AG08395 (cell line): ENCODE results near the gene EPS8.
"Not testable (repeated sequence)": the region's sequence is repeated elsewhere in the genome, so short reads cannot be mapped to it uniquely, and the experiment has no call there.

Experiments
- DNase-seq: peaks from one replicate; pipeline ENCODE4 v3.0.0; 2012; ENCODE audit warnings: mixed read lengths, low spot score

Gene EPS8

DNA sequence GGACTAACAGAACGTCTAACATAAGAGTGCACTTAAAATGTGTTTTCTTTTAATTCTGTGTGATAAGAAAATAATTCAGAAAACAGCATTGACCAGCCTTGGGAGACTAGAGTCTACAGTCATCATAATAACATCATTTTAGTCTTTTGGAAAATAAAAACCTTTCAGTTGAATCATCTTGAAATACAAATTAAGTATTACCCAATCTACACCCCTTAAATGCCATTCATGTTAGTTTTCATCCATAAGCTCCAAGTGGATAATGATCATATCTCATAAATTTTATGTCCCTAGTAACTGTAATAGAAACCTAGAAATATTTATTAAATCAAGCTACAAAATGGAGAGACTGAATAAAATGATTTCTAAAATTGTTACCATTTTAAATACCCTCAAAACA is 32.4 kb downstream of the EPS8 start:
- peak; percentile 50 for DNase-seq

DNA sequence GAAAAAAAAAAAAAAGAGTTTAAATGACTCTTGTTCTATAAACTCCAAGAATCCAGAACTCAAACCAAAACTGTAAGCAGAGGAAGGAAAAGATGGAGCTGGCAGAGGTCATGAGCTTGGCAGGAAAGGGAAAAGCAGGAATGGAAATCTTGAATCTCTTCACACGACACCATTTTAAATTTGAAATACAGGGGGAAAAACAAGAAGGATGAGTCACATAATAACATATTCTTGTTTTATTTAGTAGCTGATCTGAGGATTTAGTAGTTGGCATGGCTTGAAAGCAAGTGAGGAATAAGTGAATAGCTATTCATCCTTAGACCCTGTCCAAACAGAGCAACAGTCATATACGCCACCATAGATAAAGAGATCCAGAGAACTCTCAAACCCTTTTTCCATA is 35.0 kb downstream of the EPS8 start:
- peak; percentile 53 for DNase-seq

DNA sequence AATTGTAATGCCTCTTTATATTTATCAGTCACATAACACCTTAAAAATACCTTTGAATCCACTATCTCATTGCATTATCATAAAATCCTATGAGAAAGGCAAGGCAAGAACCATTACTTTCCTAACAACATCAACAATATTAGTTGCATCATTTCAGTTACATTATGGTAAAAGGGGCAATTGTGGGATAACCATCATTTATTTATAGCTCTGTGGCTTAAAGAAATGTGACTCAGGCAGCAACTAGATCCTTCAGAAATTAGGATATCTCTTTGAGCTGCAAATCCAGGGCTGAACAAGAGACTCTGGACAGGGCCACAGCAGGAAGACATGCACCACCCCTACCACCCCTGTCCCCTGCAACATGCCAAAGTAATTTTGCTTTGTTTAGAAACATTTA is 36.4 kb downstream of the EPS8 start:
- DNase-seq: peak; percentile 17

DNA sequence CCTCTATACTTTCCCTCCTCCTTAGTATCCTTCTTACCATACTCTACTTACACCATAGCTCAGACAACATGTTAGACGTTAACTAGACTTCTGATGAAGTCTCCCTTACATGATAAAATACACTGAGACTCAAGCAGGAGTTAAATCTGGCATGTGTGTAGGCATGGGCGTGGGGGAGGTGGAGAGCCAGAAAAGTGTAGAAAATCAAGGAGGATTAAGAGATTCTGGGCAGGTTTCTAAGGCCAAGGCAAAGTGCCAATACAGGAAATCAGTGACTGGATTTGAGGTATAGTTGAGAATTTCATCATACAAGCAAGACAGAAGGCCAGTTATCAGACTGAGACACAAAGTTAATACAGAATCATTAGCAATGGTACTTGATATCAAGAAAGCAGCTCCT is 37.4 kb downstream of the EPS8 start:
- no peak for DNase-seq

DNA sequence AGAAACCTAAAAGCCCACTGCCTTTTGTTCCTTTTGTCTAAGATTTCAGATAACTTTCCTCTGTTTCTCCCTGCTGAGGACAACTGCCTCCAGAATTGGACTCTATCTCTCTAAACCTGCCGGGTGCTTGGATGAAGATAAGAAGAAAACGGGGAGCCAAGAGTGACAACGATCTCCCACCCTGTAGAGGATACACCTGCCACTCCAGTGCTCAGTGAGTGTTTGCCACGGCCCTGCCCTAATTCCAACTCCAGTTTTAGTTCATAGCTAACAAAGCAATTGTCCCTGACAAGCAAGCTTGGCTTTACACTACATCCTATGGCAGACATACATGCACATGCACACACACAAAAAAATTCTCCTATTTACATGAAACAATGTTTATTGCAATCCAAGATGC is 39.3 kb downstream of the EPS8 start:
- DNase-seq: no peak

DNA sequence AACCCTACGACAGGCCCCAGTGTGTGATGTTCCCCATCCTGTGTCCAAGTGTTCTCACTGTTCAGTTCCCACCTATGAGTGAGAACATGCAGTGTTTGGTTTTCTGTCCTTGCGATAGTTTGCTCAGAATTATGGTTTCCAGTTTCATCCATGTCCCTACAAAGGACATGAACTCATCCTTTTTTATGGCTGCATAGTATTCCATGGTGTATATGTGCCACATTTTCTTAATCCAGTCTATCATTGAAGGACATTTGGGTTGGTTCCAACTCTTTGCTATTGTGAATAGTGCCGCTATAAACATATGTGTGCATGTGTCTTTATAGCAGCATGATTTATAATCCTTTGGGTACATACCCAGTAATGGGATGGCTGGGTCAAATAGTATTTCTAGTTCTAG is 47.3 kb downstream of the EPS8 start:
- DNase-seq: not testable (repeated sequence)

DNA sequence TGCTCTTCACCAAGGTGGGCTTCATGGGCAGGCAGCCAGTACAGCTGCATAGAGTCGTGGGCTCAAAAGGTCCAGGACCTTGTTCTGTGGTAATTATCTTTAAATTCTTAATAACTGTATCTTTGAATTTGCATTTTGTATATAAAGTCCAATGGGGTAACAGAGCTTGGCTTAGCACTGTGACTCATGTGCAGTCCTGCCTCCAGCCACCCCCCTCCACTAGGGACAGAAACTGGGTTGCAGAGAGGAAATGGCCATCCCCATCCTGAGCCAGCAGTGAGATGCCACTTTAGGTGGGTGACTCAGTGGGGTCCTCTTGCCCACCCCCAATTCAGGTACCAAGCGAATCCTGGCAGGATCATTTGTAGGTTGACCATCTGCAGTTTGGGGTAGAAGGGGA is 48.1 kb downstream of the EPS8 start:
- DNase-seq: no peak

DNA sequence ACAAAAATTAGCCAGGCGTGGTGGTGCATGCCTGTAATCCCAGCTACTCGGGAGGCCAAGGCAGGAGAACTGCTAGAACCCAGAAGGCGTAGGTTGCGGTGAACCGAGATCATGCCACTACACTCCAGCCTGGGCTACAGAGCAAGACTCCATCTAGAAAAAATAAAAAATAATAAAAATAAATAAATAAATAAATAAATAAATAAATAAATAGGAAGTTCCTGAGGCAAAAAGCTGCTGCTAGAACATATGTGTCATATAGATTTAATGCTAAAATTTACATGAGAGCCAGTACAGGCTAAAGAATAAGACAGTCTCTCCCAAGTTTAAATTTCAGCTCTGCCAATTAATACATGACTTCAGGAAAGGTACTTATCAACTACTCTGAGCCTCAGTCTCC is 48.8 kb downstream of the EPS8 start:
- DNase-seq: not testable (repeated sequence)

DNA sequence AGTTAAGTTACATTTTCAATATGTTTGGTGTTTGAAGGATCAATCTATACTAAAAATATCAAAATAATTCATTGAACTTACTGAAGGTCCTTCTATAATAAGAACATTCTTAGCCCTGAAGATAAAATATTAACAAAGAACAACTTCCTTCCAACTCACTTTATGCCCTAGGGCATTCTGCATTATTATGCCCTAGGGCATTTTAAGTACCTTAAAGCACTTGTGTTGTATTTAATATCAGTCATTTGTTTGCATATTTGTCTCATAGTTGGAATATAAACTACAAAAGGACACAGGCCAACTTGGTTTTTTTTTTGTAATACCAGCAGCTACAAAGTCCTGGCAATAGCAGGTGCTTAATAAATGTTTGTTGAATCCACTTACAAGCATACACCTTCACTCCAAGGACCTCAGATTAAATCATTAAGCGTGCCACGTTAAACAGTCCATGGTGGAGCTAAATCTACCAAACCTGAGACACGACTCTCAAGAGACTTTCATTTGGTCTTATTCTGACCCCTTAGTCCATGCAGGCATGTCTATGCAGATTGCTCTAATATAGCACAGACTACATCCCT is 50.7 kb downstream of the EPS8 start:
- no peak for DNase-seq

DNA sequence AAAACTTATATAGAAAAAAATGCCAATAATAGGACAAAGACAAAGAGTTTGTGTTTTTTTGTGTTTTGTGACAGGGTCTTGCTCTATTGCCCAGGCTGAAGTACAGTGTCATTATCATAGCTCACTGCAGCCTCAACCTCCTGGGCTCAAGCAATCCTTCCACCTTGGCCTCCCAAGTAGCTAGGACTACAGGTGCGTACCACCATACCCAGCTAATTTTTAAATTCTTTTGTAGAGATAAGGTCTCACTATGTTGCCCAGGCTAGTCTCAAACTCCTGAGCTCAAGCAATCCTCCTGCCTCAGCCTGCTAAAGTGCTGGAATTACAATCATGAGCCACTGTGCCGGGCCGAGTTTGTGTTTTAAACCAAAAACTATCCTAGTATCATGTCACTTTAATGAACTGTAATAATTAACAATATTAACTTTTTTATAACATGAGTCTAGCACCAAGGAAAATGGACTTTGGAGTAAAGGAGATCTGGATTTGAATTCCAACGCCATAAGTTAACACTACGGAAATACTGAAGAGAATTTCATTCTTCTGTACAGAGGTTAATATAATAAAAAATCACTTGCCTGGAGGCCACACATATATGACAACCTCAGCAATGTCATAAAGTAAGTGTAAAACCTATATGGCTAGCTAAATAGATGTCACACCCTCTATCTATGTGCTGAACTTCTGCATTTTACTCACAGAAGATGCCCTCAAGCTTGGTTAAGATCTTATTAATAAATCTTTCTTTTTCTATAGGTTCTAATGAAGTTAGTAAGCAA is 53.2 kb downstream of the EPS8 start:
- DNase-seq: no peak

DNA sequence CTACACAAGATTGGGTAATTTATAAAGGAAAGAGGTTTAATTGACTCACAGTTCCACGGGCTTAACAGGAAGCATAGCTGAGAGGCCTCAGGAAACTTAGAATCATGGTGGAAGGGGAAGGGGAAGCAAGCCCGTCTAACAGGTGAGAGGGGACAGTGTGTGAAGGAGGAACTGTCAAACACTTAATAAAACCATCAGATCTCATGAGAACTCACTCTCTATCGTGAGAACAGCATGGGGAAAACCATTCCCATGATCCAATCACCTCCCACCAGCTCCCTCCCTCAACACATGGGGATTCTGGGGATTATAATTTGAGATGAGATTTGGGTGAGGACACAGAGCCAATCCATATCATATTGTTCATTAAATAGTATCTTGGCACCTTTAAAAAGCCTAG is 56.1 kb downstream of the EPS8 start:
- no peak for DNase-seq

DNA sequence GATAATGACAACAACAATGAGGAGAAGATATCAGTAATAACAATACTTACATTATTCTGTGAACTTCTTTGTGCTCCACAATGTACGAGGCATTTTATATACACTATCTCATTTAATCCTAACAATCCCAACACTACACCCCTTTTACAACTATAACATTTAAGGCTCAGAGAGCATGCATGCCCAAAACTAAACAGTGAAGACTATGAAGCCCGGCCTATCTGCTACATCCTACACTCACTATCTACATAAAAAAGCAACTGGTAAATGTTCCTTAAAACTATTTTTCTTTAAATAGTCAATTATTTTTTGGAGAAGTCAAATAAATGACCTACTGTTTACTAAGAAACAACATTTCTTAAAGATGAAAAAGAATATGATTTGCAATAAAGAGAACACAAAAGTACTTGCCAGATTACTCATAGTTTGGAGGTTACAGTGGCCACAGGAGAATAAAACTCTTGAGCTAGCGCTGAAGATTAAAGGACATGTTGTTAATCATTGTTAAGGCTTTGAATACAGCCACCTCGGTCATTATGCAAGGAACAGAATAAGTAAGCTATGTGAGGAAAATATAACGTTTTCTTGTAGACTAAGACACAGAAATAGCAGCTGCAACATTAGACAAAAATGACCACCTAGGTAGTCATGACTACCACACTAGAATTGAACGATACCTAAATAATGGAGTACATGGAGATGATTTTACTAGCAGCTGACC is 56.7 kb downstream of the EPS8 start:
- DNase-seq: no peak

DNA sequence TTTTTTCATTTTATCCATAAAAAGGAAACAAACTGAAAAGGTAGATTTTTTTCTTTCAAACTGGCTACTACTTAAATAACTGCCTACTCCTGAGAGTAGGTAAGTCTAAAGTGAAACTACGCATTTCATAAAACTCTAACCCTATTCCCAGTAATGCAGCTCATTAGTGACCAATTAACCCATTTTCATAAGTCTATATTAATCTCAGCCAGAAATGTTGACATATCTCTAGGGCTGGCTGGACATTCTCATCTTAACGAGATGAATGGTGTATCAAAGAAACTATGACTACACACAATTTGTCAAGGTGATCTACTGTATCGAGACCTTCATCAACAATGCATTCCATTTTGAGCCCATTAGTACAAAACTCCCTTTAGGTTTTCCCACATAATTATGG is 57.2 kb downstream of the EPS8 start:
- no peak for DNase-seq

DNA sequence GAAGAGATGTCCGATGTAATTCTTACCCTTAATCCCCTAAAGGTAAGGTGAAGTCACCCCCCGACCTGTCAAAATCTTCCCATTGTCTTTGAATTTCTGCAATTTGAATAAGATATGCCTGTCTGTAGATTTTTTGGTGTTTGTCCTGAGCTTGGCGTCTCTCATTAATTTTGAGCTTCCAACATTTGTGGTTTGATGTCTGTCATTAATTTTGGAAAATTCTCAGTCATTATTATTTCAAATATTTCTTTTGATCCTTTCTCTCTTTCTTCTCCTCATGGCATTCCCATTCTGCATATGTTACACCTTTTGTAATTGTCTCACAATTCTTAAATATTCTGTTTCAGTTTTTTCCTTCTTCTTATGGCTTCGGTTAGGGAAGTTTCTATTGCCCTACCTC is 60.1 kb downstream of the EPS8 start:
- DNase-seq: no peak

DNA sequence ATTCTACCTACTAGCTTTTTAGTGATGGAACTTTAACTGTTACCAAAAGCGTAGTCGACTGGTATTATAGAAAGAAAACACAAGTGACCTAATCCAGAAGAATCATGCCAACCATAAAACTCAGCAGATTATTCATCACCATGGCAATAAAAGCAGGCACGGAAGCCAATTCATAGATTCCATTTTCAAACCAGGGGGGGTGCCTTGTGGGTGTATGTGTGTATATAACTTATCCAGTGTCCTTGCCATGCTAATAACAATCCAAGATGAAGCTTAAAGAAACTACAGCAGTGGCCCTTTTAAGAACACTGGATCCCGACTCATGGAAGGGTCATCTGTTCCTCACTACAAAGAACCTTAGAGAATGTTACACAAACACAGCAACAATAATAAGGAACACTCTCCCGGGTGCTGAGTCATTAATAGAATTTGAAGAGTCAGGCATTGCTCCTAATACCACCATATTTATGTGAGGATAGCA is 61.0 kb downstream of the EPS8 start:
- DNase-seq: peak; percentile 77

DNA sequence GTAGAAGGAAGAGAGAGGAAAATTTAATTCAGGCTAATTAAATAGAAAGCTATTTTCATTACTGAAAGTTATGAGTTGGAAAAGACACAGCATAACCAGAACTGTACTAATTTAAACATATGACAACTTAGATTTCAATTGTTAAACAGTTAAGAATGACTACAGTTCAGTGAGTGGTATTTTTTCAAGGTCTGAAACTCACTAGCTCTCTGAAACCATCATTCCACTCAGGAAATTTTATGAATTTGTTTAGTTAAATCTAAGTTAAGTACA is 62.4 kb downstream of the EPS8 start:
- DNase-seq: no peak

DNA sequence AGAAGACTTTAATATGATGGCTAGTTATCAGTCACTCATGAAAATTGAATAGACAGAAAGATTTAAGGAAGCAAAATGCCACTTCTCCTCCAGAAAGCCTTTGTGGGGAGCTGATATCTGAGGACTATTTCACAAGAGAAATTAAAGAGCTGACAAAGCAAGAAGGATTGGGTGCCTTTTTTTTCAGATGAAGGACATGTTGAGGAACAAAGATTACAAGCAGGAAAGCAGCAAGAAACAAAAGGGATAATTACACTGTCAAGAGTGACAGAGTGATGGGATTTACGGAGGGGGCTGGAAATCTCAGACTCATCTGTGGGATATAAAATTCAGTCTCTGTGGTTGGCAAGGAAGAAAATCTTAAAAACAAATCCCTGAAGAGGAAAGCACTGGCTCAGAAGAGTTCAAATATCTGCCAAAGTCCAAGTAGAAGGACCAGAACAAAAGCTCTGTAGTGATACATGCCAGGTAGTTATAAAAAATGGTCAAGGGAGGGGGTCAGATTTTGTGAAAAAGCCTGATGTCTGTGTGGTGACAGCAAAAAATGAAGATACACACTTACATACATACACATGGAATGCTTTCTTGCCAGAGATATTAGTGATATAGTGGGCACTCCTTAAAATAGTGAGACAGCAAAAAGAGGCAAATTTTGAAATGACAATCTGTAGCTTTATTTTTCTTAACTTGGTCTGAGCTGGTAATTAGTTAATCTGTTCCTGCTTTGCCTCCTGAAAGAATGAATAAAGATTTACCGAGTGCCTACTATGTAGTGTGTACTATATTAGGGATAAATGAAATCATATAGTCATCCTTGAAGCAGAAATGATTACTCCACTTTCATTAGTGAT is 62.9 kb downstream of the EPS8 start:
- no peak for DNase-seq

DNA sequence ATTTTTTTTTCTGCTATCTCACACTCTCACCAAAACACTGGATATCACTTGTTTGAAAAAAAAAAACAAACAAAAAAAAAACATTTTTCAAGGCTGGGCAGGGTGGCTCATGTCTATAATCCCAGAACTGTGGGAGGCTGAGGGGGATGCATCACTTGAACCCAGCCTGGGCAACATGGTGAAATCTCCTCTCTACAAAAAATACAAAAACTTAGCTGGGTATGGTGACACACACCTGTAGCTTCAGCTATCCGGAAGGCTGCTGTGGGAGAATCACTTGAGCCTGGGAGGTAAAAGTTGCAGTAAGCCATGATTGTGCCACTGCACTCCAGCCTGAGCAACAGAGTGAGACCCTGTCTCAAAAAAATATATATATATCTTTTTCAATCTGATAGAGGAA is 66.2 kb downstream of the EPS8 start:
- DNase-seq: no peak

DNA sequence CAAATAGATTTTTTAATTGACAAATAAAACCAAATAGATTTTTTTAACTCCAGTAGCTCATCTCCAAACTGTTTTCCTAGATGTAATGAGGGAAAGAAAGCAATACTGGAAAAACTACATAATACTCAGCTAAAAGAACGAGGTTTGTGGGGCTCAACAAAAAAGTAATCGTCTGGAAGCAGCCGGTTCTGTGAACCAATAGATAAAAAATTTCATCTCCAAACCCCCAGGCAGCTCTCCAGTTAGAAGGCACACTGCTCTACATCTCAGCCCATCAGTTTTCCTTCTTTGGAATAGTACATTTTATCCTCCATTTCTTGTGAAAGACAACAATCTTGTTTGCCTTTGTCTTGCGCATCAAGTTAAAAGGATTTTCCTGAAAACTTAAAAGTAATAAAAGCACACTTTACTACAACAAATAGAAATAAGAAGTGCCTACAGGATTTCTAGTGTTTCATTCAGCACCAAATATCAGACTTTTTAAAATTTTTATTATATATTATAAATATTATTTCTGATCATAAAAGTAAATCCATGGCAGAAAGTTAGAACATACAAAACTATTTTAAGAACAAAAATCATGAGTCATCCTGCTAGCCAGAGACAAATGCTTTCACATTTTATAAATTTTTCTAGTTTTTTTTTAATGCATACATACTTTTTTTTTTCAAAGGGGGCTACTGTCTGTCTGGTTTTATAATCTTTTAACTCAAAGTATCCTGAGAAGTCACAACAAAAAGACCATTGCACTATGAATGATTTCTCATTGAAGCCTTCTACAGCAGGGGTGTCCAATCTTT is 67.7 kb downstream of the EPS8 start:
- no peak for DNase-seq

DNA sequence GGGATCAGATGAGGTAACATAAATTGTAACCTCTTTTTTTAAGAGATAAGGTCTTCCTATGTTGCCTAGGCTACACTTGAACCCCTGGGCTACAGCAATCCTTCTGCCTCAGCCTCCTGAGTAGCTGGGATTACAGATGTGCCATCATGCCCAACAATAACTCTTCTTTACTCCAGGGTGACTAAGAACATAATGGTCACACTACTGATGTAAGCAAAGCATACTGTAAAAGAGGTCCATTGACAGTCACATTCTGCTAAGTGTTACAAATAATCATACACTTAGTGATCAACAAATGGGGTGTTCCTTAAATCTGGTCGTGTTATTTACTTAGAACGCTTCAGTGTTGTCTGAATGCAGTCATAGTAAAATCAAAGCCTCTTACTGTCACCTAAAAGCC is 68.9 kb downstream of the EPS8 start:
- no peak for DNase-seq

DNA sequence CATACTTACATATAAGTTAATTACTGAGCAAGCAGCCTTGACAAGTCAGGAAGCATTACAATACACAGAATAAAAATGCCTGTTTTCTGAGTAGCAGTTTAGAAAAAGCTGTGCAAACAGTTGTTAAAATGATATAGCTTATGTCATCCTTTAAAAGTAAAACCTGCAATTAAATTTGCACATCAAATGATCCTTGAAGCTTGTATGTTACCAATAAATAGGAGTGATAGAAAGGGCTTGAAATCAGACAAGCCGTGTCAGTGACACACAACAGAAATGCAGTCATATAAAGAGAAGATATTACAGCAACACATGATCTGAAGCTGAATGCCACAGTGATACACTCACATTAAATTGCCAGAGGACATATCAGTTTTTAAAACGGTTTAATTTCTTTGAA is 70.0 kb downstream of the EPS8 start:
- no peak for DNase-seq
